HG02885 (cell line): Measurements from ENCODE around the gene PRKAG2.

Source experiments
- ATAC-seq: cut with Tn5 transposase; IDR thresholded peaks from one replicate; pipeline ENCODE4 v1.9.1; 2021; ENCODE audit warnings: mild to moderate bottlenecking; ENCODE audit not compliant: unreplicated experiment, poor library complexity

Gene PRKAG2

DNA sequence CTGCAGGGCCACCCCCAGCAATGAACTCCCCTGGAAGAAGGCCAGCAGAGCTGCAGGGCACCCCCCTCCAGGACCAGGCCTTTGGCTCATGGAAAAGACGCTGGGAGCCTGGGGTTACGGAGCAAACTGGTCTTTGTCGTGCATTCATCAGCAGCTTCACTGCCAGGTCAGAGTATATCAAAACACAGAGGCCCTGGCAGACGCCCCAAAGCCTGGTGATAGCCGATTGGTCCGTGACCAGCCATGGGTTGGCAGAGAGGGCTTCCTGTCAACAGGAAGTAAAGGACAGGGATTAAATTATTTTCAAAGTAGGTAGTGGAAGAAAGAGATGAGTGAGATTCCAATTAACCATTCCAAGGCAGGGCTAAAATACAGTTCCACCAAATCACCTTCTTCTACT lies 9.0 kb downstream of the PRKAG2 start:
- no peak for ATAC-seq

DNA sequence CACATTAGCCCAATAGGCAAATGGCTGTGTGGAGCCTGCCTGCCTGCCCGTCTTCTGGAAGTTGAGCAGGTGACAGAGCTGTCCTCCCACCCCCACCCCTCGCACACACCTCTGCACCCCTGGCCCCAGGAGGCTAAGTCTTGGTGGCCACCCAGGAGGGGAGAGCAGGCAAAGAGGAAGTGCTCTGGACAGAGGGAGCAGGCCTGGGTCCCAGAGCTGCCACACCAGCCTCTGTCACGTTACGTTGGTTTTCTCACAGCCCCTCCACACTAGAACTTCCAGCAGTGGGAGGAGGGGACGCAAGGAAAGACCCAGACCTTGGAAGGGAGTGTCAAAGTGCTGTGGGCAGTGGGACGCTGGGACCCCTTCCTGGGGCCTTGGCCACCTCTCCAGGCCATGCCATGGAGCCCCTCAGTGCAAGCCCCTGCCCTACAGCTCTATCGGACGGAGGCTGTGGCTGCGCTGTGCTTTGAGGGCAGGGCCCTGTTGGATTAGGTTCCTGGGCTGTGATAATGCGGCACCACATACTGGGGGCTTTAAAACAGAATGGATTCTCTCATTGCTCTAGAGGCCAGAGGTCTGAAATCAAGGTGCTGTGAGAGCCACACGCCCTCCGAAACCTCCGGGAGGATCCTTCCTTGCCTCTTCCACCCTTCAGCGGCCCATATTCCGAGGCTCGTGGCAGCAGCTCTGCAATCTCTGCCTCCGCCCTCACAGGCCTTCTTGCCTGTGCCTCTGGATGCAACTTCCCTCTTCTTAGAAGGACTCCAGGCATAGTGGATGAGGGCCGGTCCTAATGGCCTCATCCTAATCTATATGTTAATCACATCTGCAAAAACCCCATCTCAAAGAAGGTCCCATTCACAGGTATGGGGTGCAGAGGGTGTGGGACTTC lies 9.9 kb downstream of the PRKAG2 start:
- ATAC-seq = no peak

DNA sequence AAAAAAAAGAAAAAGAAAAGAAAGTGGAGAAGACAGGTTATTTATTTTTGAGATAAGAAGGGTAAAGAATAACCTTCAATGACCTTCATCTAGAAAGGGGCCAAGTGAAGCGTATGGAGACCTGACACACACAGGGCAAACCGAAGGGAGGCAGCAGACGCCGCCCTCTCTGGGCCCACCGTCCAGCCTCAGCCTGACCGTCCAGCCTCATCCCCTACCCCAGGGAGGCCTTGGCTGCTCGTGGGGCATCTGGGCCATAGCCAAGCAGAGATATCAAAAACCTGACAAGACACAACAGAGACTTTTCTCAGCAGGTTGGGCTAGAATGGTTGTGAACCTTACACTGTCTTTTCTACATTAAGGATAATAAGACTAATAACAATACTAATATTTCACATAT lies 10.9 kb downstream of the PRKAG2 start:
- ATAC-seq = no peak

DNA sequence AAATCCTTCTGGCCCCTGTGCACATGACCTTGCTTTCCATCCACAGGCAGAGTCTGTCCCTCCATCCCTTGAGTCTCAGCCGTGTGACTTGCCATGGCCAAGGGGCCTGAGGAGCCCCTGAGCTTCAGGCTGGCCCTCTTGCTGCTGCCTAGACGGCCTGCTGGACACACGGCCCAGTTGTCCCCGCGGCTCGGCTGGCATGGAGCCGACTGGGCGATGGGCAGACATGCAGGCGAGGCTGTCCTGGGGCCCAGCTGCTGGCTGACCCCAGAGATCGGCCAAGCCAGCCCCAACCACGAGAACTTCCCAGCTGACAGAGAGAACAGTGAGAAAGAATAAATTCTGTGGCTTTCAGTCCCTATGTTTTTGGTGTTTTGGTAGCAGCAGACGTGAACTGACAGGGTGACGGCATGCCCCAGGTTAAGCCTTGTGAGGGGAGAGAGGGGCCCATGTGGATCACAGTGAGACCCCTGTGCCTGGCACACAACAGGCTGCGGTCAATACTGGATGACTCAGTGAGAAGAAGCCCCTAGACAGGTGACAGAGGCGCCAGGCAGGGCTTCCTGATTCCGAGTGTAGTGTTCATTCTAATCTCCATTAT lies 11.7 kb downstream of the PRKAG2 start:
- ATAC-seq = no peak

DNA sequence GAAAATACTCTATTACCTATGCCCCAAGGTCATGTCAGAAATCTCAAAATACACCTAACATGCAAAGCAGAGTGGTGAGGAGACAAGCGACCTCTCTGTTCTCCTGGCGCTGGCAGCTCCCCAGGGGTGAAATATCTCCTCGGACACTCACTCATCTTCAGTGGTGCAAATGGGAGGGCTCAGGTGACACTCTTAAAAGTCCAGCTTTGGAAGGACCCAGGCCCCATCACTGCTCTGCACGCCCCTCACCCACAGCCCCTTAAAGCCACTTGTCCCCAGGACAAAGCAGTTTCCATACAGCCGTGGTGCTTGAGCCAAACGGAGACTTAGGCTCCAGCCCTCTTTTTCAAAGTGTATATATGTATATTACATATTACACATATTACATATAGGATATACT lies 12.4 kb downstream of the PRKAG2 start:
- ATAC-seq = no peak

DNA sequence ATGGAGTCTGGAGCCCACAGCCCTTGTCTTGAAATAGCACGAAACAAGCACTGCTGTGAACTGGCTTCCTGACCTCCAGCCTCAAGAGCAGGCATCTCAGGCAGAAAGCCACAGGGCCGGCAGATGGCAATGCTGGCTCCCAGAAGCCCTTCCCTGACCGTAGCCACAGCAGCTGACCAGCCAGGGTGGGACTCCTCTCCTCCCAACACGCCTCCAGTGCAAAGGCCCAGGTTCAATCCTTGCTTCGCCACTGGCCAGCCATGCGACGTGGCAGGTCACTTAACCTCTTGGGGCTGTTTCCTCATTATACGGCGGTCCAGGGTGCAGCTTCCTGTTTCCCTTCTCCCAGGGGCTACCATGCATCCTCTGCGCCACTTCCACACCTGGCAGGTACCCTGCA lies 12.8 kb downstream of the PRKAG2 start:
- no peak for ATAC-seq

DNA sequence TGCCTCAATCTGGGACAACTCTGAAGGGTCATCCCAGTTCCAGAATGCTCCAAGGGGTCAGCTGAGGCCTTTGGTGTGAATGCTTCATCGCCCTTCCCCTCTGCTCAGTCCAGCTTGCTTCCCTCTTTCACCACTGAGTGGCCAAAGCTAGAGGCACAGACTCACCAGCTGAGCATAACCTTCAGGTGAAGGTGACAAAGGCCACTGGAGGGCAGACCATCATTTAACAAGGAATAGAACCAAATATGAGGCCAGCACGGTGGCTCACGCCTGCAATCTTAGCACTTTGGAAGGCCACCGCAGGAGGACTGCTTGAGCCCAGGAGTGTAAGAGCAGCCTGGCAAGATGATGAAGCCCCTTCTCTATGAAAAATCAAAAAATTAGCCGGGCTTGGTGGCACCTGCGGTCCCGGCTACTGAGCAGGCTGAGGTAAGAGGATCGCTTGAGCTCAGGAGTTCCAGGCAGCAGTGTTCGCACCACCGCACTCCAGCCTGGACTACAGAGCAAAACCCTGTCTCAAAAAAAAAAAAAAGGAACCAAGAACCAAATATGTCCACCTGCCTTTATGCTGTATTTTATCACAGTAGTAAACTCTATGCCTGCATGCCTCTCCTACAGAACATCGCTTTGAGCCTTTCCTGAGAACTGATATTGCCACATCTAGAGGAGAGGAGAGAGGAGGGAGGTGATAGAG lies 13.4 kb downstream of the PRKAG2 start:
- ATAC-seq = peak; percentile 57

DNA sequence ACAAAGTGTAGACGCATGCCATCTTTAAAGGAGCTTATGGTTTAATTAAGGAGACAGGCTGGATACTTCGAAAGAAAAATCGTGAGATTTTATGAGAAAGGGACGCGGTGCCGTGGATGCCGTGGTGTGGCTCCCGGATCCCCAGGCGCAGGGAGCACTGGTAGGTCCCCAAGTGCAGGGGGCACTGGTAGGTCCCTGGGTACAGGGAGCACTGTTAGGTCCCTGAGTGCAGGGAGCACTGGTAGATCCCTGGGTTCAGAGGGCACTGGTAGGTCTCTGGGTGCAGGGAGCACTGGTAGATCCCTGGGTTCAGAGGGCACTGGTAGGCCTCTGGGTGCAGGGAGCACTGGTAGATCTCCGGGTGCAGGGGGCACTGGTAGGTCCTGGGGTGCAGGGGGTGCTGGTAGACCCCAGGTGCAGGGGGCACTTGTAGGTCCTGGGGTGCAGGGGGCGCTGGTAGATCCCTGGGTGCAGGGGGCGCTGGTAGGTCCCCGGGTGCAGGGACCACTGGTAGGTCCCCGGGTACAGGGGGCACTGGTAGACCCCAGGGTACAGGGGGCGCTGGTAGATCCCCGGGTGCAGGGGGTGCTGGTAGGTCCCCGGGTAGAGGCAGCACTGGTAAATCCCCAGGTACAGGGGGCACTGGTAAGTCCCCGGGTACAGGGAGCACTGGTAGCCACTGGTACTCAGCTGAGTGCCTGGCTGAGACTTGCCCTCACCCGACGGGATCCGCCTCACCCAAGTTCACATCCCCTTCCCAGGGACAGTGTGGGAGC lies 14.1 kb downstream of the PRKAG2 start:
- no peak for ATAC-seq

DNA sequence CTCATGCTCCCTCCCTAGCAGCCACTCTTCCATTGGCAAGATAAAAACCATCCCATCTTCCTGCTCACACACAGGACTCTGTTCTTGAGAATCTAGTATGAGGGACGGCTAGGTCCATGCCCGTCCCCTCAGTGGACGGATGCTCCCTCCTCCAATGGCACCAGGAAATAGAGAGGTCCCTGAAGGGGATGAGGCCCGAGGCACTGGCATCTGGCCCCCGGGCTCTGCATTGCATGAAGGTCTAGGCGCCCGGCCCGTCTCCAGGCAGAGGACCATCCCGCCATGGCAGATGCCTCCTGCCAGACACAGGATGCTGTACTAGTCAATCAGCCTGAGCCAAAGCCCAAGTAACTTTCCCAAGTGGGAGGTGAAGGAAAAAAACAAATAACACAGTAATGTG lies 15.0 kb downstream of the PRKAG2 start:
- ATAC-seq = no peak

DNA sequence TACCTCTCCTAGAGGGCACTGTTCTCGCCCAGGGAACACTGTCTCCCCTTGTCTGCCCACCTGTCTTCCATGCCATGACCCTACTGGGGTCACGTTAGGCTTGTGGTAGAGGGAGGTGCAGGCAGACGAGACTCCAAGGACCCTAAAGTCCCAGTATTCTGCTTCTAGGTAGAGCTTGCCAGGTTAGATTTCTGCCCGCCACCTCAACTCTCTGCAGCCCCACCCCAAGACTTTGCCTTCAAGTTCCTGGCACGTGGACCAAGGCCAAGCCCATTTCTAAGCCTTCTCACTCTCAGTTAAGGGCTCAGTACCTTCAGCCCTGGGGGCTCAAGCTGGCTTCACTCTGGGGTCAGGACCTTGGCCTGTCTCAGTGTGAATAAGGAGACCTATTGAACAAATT lies 16.1 kb downstream of the PRKAG2 start:
- no peak for ATAC-seq

DNA sequence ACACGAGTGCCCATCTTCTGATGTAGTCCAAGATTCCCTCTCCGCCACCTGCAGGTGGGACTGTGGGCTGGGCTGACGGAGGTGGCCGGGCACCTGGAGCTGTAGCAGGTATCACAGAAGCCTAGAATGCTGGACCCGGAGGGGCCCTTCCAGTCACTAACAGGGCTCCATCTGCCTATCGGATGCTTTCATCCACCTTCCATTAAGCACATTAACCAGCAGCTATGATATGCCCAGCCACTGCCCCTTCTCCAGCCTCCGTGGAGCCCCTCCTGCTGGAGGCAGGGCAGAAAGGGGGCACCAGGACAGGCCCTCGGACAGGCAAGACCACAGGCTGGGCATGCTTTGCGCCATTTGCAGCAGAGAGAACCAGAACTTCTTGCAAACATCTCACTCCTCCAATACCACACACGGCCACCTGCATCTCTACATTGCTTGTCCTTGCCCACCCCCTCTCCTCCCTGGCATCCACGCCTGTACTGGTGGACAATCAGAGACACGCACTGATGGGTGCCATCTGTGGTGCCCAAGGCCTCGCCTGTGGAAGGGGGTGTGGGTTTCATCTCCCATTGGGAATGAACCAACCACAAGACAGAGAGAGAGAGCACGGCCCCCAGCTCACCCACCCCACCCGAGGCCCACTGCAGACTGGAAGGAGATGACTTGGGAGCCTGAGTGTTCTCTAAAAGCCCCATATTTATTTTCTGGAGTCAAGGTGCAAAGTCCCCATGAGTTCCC lies 16.8 kb downstream of the PRKAG2 start:
- no peak for ATAC-seq

DNA sequence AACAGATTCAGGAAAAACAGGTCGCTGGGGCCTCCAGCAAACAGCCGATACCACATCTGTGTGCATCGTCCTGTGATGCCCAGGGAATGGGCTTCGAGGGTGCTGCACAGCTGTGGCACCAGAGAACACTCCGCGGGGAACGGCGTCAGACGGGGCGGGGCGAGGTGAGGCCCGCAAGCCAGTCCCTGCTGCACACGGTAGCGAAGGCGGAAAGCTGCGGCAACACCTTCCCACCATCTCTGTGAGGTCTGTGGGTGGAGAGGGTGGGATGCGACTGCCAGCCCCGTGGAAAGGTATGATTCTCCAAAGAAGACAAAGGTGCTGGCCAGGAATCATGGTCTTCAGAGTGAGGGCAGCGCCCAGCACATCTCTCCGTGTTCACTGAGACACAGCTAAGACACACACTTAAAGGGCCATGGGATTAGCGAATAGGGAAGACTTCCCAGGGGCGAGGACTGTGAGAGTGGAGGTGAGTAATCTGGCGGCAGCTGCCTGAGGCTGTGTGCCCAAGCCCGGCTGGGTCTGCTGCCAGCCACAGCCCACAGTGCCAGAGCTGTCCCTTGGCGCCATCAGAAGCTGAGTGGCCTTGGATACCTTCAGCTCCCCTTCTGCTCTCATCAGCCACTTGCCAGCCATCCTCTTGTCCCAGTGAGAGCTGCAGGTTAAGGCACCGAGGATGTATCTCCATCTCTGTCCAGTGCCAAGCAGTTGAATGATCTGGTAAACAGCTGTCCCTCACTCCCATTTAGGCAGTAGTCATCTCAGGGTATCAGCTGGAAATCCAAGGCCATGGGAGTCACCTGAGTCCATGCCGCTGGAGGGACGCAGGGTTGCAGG lies 17.6 kb downstream of the PRKAG2 start:
- ATAC-seq = no peak

DNA sequence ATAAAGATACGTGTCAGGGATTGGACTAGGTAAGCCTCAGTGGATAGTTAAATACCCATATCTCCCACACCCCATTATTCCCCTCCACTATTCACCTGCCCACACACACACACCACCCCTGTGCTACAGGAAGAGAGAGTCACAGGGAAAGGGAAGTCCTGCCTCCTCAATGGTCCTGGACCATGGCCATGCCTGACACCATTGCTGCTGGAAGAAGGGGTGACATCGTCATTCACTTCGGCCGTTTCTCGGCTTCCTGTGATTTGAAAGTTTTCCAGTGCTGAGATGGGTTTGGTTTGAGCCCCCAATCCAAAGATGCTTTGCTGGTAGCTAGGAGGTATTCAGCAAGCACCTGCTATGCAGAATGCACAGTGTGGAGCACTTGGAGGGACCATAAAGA lies 18.5 kb downstream of the PRKAG2 start:
- ATAC-seq = no peak

DNA sequence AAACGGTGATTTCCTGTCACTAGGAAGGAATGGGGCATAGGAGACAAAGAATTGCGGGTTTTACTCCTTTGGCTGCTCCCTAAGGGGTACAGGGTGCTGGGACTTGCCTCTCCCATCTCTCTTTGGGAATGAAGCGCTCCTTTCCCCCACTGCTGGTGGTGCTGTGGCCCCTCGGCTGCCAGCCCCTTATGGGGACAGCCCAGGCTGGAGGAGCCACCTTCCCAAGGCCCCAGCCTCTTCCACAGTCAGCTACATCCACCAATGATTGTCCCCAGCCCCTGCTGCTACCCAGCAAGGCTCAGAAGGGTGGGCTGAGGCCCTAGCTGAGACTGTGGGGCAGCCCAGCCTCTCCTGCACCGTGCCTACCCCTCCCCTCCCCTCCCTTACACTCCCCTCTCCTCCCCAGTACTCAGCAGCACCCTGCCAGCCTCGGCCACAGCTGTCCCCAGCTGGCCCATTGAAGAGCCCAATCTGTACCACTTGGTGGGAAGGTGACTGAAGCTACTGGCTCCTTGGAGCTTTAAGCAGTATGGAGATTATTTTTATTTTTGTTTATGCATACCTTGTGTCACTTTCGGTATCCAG lies 19.0 kb downstream of the PRKAG2 start:
- ATAC-seq = no peak

DNA sequence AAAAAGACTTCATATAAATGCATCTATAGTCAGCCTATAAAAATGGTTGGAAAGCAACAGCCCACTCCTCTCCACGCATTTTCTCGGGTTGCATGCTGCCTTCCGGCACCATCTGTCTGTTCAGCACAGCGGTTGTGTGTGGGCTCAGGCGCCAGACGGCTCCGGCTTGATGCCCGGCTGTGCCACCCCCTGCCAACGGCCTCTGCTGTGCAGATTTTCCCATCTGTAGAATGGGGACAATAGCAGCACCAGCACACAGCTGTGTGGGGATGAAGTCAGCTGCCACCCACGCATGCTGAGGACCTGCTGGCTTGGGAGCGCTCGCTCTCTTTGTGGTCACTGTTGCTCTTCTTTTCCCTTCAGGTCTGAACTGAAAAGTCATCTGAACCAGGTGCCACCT lies 19.5 kb downstream of the PRKAG2 start:
- no peak for ATAC-seq

DNA sequence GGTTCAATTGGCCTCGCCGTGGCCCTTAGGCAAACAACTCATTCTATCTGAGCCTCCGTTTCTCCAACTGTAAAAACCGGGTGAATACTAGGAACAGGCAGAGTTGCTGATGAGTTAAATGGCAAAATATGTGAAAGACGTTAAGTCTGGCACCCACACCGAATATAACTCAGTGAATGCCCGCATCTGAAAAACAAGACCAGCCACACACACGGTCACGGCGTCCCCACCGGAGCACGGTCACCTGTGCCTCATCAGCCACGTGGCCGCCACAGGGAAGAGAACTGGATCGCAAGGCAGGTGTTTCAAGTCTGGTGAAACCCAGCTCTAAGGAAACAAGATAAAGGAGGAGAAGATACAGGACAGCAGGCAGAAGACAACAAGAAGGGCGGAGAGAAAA lies 20.4 kb downstream of the PRKAG2 start:
- no peak for ATAC-seq

DNA sequence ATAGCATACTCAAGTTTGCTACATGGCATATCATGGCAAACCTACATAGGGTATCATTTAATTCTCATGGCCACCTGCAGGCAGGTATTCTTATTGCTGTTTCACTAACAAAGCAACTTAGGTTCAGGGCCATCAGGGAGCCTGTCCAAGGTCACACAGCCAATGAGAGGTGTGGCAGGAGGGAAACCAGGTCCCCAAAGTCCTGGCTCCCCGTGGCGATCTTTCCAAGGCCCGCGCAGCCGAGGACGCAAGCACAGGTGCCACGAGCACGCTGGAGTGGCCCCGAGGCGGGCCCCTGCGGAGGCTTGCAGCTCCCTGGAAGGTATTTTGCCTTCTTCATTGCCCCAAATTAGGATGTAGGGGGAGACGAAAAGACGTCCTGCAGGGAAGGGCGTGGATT lies 20.8 kb downstream of the PRKAG2 start:
- ATAC-seq = no peak

DNA sequence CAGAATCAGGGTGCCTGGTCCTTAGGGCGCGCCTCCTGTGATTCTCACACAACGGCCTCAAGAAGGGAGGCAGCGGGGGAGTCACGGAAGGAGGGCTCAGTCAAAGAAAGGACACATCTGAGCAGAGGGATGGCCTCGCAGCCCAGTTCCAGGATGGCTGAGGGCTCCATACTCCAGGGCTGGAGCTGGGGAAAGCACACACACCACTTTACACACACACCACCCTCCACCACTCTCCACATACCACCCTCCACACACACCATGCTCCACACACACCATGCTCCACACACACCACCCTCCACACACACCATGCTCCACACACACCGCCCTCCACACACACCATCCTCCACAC lies 22.2 kb downstream of the PRKAG2 start:
- no peak for ATAC-seq
